H9 (cell line): ENCODE measurements around the gene SIVA1. TPM values are rescaled to one million over a fixed set of nuclear protein-coding genes. Genes with fewer than 3 reads are reported as not detected.
A peak's percentile ranks its signal among the peaks of the same experiment; 100 is the strongest.

Experiments used
- DNase-seq: peaks from one replicate; pipeline ENCODE4 v3.0.0-alpha.2; 2017
- H2AFZ ChIP-seq: one replicate; pipeline ENCODE4 v1.6.1; 2013; ENCODE audit warnings: mild to moderate bottlenecking, low read length, control low read depth, moderate library complexity
- H2AK5ac ChIP-seq: 2 replicates; pipeline ENCODE4 v1.6.1; 2013; ENCODE audit warnings: low read length, control low read depth, mixed read lengths; ENCODE audit not compliant: insufficient read length
- H2BK120ac ChIP-seq: one replicate; pipeline ENCODE4 v1.6.1; 2013; ENCODE audit warnings: low read depth, mild to moderate bottlenecking, low read length, control low read depth, inconsistent platforms; ENCODE audit not compliant: poor library complexity, severe bottlenecking
- H2BK12ac ChIP-seq: 2 replicates; pipeline ENCODE4 v1.6.1; 2013; ENCODE audit warnings: low read length, control low read depth, mixed read lengths, low read depth; ENCODE audit not compliant: insufficient read length
- H2BK15ac ChIP-seq: 2 replicates; pipeline ENCODE4 v1.6.1; 2013; ENCODE audit warnings: low read depth, low read length, control low read depth
- H2BK20ac ChIP-seq: one replicate; pipeline ENCODE4 v1.6.1; 2013; ENCODE audit warnings: low read depth, mild to moderate bottlenecking, low read length, control low read depth, inconsistent platforms; ENCODE audit not compliant: poor library complexity, severe bottlenecking
- H2BK5ac ChIP-seq: 2 replicates; pipeline ENCODE4 v1.6.1; 2013; ENCODE audit warnings: low read length, control low read depth, mixed read lengths; ENCODE audit not compliant: insufficient read length
- H3K14ac ChIP-seq: 2 replicates; pipeline ENCODE4 v1.6.1; 2013; ENCODE audit warnings: low read length, control low read depth; ENCODE audit not compliant: insufficient read depth
- H3K18ac ChIP-seq: 2 replicates; pipeline ENCODE4 v1.6.1; 2013; ENCODE audit warnings: low read depth, mild to moderate bottlenecking, mixed read lengths, low read length, control low read depth; ENCODE audit not compliant: insufficient read length
- H3K23ac ChIP-seq: 2 replicates; pipeline ENCODE4 v1.6.1; 2013; ENCODE audit warnings: low read length, control low read depth, mixed read lengths, low read depth; ENCODE audit not compliant: insufficient read length
- H3K23me2 ChIP-seq: 2 replicates; pipeline ENCODE4 v1.6.1; 2013; ENCODE audit warnings: low read depth, mild to moderate bottlenecking, mixed read lengths, low read length, control low read depth; ENCODE audit not compliant: insufficient read length, poor library complexity, severe bottlenecking
- H3K27ac ChIP-seq: 2 replicates; pipeline ENCODE4 v1.5.1; 2013; ENCODE audit warnings: low read length, control low read depth, mixed read lengths, low read depth; ENCODE audit not compliant: insufficient read length
- H3K27me3 ChIP-seq: 2 replicates; pipeline ENCODE4 v1.6.1; 2013; ENCODE audit warnings: low read length, control low read depth, inconsistent platforms; ENCODE audit not compliant: insufficient read depth
- H3K4ac ChIP-seq: 2 replicates; pipeline ENCODE4 v1.6.1; 2013; ENCODE audit warnings: low read depth, mild to moderate bottlenecking, control low read depth, inconsistent platforms, low read length, moderate library complexity
- H3K4me1 ChIP-seq: 2 replicates; pipeline ENCODE4 v1.6.1; 2013; ENCODE audit warnings: low read length, control low read depth, inconsistent platforms; ENCODE audit not compliant: insufficient read depth
- H3K4me2 ChIP-seq: 2 replicates; pipeline ENCODE4 v1.6.1; 2013; ENCODE audit warnings: low read length, control low read depth, mixed read lengths; ENCODE audit not compliant: insufficient read length, insufficient read depth
- H3K56ac ChIP-seq: 2 replicates; pipeline ENCODE4 v1.6.1; 2013; ENCODE audit warnings: low read depth, mild to moderate bottlenecking, mixed read lengths, low read length, control low read depth; ENCODE audit not compliant: insufficient read length
- H3K79me1 ChIP-seq: 2 replicates; pipeline ENCODE4 v1.6.1; 2013; ENCODE audit warnings: low read depth, mild to moderate bottlenecking, moderate library complexity, low read length, control low read depth, inconsistent platforms; ENCODE audit not compliant: insufficient read depth, poor library complexity, severe bottlenecking
- H3K79me2 ChIP-seq: 2 replicates; pipeline ENCODE4 v1.6.1; 2013; ENCODE audit warnings: low read length, control low read depth, inconsistent platforms; ENCODE audit not compliant: insufficient read depth
- H3K9ac ChIP-seq: 2 replicates; pipeline ENCODE4 v1.6.1; 2013; ENCODE audit warnings: low read length, control low read depth, mixed read lengths; ENCODE audit not compliant: insufficient read length; ENCODE audit errors: extremely low read depth
- H3K9me3 ChIP-seq: one replicate; pipeline ENCODE4 v1.6.1; 2013; ENCODE audit warnings: low read depth, low read length, inconsistent platforms; ENCODE audit not compliant: control insufficient read depth
- H3T11ph ChIP-seq: one replicate; pipeline ENCODE4 v1.6.1; 2013; ENCODE audit warnings: mild to moderate bottlenecking, low read length, control low read depth, inconsistent platforms
- H4K20me1 ChIP-seq: one replicate; pipeline ENCODE4 v1.6.1; 2013; ENCODE audit not compliant: control insufficient read depth, insufficient read length, insufficient read depth
- H4K5ac ChIP-seq: 2 replicates; pipeline ENCODE4 v1.6.1; 2013; ENCODE audit warnings: low read depth, mild to moderate bottlenecking, mixed read lengths, low read length, control low read depth; ENCODE audit not compliant: insufficient read length
- H4K8ac ChIP-seq: replicated peaks from 2 replicates; pipeline ENCODE4 v1.6.1; 2013; ENCODE audit warnings: low read length, control low read depth, mixed read lengths, low read depth; ENCODE audit not compliant: insufficient read length
- H4K91ac ChIP-seq: 2 replicates; pipeline ENCODE4 v1.6.1; 2013; ENCODE audit warnings: low read depth, mild to moderate bottlenecking, moderate library complexity, mixed read lengths, low read length, control low read depth; ENCODE audit not compliant: insufficient read length
- H3K27ac Mint-ChIP-seq, 3 experiments: 2 replicates in 2 of 3; 3 replicates in 1 of 3; pipeline ENCODE4 v1.8.0; 2020 to 2021; ENCODE audit warnings: mixed read lengths in 3 of 3, mild to moderate bottlenecking in 1 of 3, moderate library complexity in 1 of 3
- H3K27me3 Mint-ChIP-seq: 2 replicates; pipeline ENCODE4 v1.8.0; 2021; ENCODE audit warnings: low read depth, mild to moderate bottlenecking, moderate library complexity, mixed read lengths
- H3K36me3 Mint-ChIP-seq, 3 experiments: 2 replicates in 2 of 3; 3 replicates in 1 of 3; pipeline ENCODE4 v1.8.0; 2020 to 2021; ENCODE audit warnings: low read depth in 3 of 3, mixed read lengths in 3 of 3; ENCODE audit not compliant: insufficient read depth in 1 of 3
- H3K4me1 Mint-ChIP-seq, 2 experiments: 2 replicates each; pipeline ENCODE4 v1.8.0; 2020; ENCODE audit warnings: mixed read lengths in 2 of 2
- H3K4me3 Mint-ChIP-seq, 2 experiments: 2 replicates in 1 of 2; 3 replicates in 1 of 2; pipeline ENCODE4 v1.8.0; 2020 to 2021; ENCODE audit warnings: mild to moderate bottlenecking in 2 of 2, mixed read lengths in 2 of 2, moderate library complexity in 1 of 2
- H3K9me3 Mint-ChIP-seq, 2 experiments: 2 replicates in 1 of 2; 3 replicates in 1 of 2; pipeline ENCODE4 v1.8.0; 2020; ENCODE audit warnings: mild to moderate bottlenecking in 2 of 2, mixed read lengths in 2 of 2, moderate library complexity in 1 of 2
- WGBS: extraction: QIAGEN DNeasy Blood & Tissue Kit; methylation state at CpG from one replicate; pipeline ENCODE4 v1.1.7; 2013; ENCODE audit warnings: missing lambda C conversion rate, low lambda C conversion rate, mixed read lengths; ENCODE audit not compliant: insufficient read length; ENCODE audit errors: extremely low coverage; 5-methylcytosine and 5-hydroxymethylcytosine counted together
- total RNA-seq: library from RNA; stranded (reverse); gene quantifications from 2 replicates; pipeline ENCODE4 v1.2.1, GENCODE V29; 2021
- TF ChIP-seq, protein P1 (sequence below): fragments of 200-600 bp; sonication (generic); conservative IDR thresholded peaks from 3 replicates; pipeline ENCODE4 v1.8.0; 2021; ENCODE audit warnings: antibody characterized with exemption, mild to moderate bottlenecking

The SIVA1 gene
- total RNA-seq, 1 experiment from 2014 or later, result 125 TPM

DNA sequence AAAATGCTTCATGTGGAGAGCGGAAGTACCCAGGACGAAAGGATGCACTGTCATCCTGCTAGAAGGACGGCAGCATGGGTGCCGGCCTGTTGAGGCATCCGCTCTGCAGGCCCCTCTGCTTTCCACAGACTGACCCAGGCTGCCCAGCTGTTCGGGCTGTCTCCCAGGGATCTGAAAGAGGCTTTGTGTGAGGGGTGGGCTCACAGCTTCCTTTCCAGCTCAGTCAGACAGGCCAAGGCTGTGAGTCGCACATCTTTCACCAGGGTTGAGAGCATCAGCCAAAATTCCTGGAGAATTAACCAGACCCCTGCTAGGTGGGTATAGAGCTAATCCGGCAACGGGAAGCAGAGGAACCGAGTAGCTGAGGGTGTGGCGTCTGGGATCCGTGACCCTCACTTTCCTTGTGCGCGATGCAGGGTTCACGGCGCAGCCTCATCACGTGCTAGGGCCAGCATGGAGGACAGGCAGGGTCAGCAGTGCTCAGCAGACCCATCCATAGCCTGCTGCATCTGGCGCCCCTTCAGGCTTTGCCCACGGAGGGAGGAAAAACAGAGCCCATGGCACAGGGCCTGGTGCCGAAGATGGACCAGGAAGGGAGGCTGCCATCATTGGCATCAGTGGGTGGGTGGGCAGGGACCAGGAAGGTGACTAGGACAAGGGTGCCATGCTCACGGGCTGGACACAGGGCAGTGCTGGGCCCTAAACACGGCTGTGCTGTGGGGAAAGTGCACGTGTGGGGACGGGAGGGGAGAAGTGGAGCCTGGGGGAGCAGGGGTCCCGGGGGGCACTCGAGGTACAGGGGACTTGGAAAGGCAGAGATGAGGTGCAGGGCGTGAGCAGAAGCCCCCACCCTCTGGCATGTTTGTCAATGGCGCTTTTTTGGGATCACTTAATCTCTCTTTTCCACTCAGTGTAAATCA, 9.2 kb upstream of the SIVA1 start:
- Histone ChIP-seq H2BK20ac (no peak overlapping the region), H3K14ac (no peak overlapping the region), H3T11ph (no peak overlapping the region), H3K27me3 (no peaks in the 10 kb centered on the region), H4K8ac (no peak overlapping the region), H3K4me1 (no peaks in the 10 kb centered on the region), H4K20me1 (no peaks in the 10 kb centered on the region), H3K9ac (no peak overlapping the region), H2BK12ac (no peak overlapping the region), H3K27ac (no peak overlapping the region), H3K9me3 (no peaks in the 10 kb centered on the region), H3K56ac (no peak overlapping the region), H4K91ac (no peak overlapping the region), H3K4me2 (no peak overlapping the region), H3K23ac (no peak overlapping the region), H3K18ac (no peak overlapping the region), H2AFZ (no peak overlapping the region), H2BK15ac (no peak overlapping the region), H2BK5ac (no peak overlapping the region), H2BK120ac (no peak overlapping the region), H4K5ac (no peak overlapping the region), H3K79me1 (no peaks in the 10 kb centered on the region), H2AK5ac (no peak overlapping the region), H3K23me2 (no peaks in the 10 kb centered on the region), H3K79me2 (no peaks in the 10 kb centered on the region), H3K4ac (no peak overlapping the region)
- Mint-ChIP-seq H3K4me1 (no peaks in the 10 kb centered on the region), H3K36me3 (peaks cover 3 to 22% (median 4%) of the 10 kb centered on the region in 3 experiments; a peak in 6 of 7 replicates), H3K4me3 (no peak overlapping the region), H3K27ac (peak overlapping the region in 2 of 3 experiments; percentile 57 to 67; a peak in 1 of 7 replicates), H3K27me3 (peaks cover 2% of the 10 kb centered on the region), H3K9me3 (no peaks in the 10 kb centered on the region)
- WGBS, result no CpG with 5 or more reads among the region's 28 CpGs
- no peak for DNase-seq
- TF ChIP-seq, protein P1, sequence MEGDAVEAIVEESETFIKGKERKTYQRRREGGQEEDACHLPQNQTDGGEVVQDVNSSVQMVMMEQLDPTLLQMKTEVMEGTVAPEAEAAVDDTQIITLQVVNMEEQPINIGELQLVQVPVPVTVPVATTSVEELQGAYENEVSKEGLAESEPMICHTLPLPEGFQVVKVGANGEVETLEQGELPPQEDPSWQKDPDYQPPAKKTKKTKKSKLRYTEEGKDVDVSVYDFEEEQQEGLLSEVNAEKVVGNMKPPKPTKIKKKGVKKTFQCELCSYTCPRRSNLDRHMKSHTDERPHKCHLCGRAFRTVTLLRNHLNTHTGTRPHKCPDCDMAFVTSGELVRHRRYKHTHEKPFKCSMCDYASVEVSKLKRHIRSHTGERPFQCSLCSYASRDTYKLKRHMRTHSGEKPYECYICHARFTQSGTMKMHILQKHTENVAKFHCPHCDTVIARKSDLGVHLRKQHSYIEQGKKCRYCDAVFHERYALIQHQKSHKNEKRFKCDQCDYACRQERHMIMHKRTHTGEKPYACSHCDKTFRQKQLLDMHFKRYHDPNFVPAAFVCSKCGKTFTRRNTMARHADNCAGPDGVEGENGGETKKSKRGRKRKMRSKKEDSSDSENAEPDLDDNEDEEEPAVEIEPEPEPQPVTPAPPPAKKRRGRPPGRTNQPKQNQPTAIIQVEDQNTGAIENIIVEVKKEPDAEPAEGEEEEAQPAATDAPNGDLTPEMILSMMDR, result no peak
